HTERT RPE-1 (cell line): ENCODE results near the gene JKAMP.
"Not testable (repeated sequence)": the region's sequence is repeated elsewhere in the genome, so short reads cannot be mapped to it uniquely, and the experiment has no call there.

Experiments
- in situ Hi-C: fragments of 300-500 bp; cut with MboI; formaldehyde crosslinking; loops from 4 replicates; pipeline ENCODE4 v1.14.3; 2020; ENCODE audit warnings: low sequenced_read_pairs

The JKAMP gene

GRCh38 chr14:59483819-59484638 lies at the start of gene JKAMP, which contains the start of gene L3HYPDH:
Gene JKAMP (plus strand): TSS chr14:59484517. CDS start chr14:59484590, 73 bp downstream.
Gene L3HYPDH (minus strand): TSS chr14:59484408. CDS start chr14:59484316, 92 bp downstream.
- in situ Hi-C loops, result no loop called here

- in situ Hi-C loops, result no loop called here
These were observed 49.2 kb upstream of the JKAMP start for GRCh38 chr14:59435101-59435500.

GRCh38 chr14:59435987-59436386 lies 48.3 kb upstream of the JKAMP start:
- in situ Hi-C loops, result no loop called here

- in situ Hi-C loops, result no loop called here
These were observed 46.1 kb upstream of the JKAMP start for GRCh38 chr14:59438195-59438647.

- in situ Hi-C loops, result no loop called here
These were observed 44.9 kb upstream of the JKAMP start for GRCh38 chr14:59439256-59439965.

- in situ Hi-C loops, result not testable (repeated sequence)
These were observed 35.6 kb upstream of the JKAMP start for GRCh38 chr14:59448673-59449072.

- in situ Hi-C loops, result no loop called here
These were observed 33.6 kb upstream of the JKAMP start for GRCh38 chr14:59450716-59451115.

- in situ Hi-C loops, result no loop called here
These were observed 32.5 kb upstream of the JKAMP start for GRCh38 chr14:59451849-59452248.

- in situ Hi-C loops, result no loop called here
These were observed 30.2 kb upstream of the JKAMP start for GRCh38 chr14:59454139-59454538.

GRCh38 chr14:59455411-59455810 lies 28.9 kb upstream of the JKAMP start:
- in situ Hi-C loops, result no loop called here

GRCh38 chr14:59458486-59458885 lies 25.8 kb upstream of the JKAMP start:
- in situ Hi-C loops, result no loop called here

GRCh38 chr14:59460378-59460777 lies 23.9 kb upstream of the JKAMP start:
- in situ Hi-C loops, result no loop called here

- in situ Hi-C loops, result no loop called here
These were observed 22.4 kb upstream of the JKAMP start for GRCh38 chr14:59461891-59462290.

- in situ Hi-C loops, result no loop called here
These were observed 20.4 kb upstream of the JKAMP start for GRCh38 chr14:59463787-59464485.

GRCh38 chr14:59464486-59465315 lies 19.6 kb upstream of the JKAMP start:
- in situ Hi-C loops, result no loop called here

GRCh38 chr14:59465316-59466135 lies 18.8 kb upstream of the JKAMP start, which contains the start of gene GPR135:
Gene GPR135 (minus strand): TSS chr14:59465380. CDS start chr14:59465226, 154 bp downstream.
- in situ Hi-C loops, result no loop called here

- in situ Hi-C loops, result no loop called here
These were observed 10.1 kb upstream of the JKAMP start for GRCh38 chr14:59474172-59474571.

- in situ Hi-C loops, result no loop called here
These were observed 8.6 kb upstream of the JKAMP start for GRCh38 chr14:59475709-59476108.

GRCh38 chr14:59478540-59478939 lies 5.8 kb upstream of the JKAMP start:
- in situ Hi-C loops, result no loop called here

- in situ Hi-C loops, result no loop called here
These were observed 4.2 kb upstream of the JKAMP start for GRCh38 chr14:59480166-59480565.
